Stimulated activated CD4-positive, alpha-beta T cell treated with anti-CD3 and anti-CD28 coated beads, Interleukin-4, amount 100 ng/mL, for 48 hours (primary cell): ENCODE measurements around the gene HSFX4.
"Not testable (repeated sequence)": the region's sequence is repeated elsewhere in the genome, so short reads cannot be mapped to it uniquely, and the experiment has no call there.

ENCODE experiments used
- DNase-seq, 2 donors: peaks; one replicate each; pipeline ENCODE4 v3.0.0-alpha.2; 2020; ENCODE audit warnings: low read depth in 2 of 2

HSFX4 gene

DNA sequence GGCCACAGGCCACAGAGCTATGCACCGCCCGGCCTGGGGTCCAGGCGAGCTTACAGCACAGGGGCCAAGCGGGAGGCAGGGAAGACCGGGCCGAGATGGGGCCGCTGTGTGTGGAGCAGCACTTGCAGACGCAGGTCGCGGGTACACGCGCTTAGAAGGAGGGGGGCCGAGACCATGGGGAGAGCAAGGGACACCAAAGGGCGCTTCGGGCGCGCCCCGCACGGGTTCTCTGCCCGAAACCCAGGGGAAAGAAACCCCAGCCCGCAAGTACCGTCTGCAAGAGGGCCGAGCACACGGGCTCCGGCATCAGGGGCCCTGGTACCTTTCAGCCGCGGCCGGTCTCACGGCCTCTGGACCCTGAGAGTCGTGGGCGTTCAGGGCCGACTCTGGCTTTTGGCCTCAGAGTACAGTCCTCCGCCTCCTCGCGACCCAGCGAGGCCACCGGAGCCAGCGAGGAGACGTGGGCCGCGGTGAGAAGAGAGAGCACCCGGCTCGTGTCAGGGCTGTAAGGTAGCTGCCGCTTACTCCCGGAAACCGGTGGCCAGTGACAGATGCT, 8.6 kb downstream of the HSFX4 start:
- DNase-seq = no peak

DNA sequence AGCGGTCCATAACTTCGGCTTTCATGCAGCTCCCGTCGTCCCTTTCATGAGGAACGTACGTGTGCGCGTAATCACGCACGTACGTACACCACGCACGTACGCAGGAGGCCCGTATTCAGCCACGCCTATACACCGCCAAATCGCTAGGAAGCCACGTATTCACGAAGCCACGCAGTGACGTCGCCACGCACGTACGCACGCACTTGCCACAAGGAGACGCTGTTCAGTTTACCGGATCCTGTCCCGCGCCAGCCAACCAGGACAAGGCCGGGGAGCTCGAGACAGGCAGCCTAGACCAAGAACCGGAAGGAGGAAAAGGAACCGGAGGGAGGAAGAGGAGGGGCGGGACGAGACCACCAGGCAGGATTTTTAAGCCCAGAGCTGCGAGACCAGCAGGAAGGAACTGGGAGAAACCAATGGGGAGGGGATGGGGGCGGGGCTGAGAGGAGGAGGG, 9.1 kb downstream of the HSFX4 start, which contains the start of gene EOLA2:
Gene EOLA2 (minus strand): TSS at position 65 of the 454 bp plus-strand sequence. CDS start 4,617 bp downstream, outside the sequence.
- DNase-seq = peak; percentile 77 to 83

DNA sequence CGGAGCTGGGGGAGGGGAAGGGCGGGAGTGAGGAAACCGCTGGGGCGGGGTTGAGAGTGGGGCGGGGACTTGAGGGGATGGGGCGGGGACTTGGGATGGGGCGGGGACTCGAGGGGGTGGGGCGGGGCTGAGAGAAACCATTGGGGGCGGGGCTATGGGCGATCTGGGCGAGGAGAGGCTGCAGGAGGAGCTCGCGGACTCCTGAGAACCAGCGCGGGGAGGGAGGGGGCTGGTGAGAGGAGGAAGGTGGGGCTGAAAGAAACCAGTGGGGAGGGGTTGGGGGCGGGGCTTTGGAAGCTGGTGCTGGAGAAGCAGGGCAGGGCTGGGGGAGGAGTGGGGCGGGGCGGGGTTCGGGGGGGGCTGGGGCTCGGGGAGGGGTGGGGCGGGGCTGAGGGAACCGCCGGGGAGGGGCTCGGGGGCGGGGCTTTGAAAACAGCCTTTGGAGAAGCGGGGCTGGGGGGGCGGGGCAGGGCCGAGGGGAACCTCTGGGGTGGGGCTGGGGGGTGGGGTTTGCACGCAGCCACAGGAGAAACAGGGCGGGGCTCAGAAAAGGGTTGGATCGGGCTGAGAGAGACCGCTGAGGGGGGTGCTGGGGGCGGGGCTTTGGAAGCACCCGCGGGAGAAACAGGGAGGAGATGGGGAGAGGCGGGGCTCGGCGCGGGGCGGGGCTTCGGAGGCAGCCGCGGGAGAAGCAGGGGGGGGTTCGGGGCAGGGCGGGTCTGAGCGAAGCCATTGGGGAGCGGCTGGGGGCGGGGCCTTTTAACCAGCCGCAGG, 9.7 kb downstream of the HSFX4 start:
- peak; percentile 81 to 84 for DNase-seq

DNA sequence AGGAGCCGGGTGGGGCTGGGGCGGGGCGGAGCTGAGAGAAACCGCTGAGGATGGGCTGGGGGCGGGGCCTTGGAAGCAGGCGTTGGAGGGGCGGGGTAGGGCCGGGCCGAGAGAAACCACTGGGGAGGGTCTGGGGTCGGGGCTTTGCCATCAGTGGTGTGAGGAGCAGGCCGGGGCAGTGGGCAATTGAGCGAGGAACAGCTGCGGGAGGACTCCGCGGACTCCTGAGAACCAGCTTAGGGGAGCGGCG, 10.2 kb downstream of the HSFX4 start:
- DNase-seq = no peak

DNA sequence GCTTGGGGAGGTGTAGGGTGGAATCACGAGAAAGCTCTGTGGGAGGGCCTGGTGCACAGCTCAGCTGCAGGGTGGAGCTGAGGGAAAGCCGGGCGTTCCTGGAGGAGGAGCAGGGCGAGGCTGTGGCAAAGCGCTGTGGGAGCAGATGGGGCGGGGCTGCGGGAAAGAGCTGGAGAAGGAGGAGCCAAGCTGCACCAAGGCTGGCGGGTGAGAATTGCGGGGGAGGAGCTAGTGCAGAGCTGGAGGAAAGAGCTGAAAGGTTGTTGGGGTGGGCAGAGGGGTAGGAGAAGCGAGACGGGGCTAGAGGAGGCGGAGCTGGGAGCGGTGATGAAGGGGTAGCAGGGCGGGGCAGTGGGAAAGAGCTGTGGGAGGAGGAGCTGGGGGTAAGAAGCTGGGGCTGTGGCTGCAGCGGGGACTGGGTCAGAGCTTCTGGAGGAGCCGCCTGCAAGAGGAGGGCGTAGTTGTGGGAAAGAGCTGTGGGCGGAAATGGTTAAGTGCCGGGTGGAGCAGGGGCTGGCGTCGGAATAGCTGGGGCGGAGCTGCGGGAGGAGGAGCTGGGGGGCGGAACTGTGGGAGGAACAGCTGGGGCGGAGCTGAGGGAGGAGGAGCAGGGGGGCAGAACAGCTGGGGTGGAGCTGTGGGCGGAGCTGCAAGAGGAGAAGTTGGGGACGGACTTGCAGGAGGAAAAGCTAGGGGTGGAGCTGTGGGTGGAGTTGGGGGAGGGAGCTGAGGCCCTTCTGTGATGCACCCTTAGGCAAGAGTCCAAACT, 10.7 kb downstream of the HSFX4 start:
- peak; percentile 80 to 91 for DNase-seq

DNA sequence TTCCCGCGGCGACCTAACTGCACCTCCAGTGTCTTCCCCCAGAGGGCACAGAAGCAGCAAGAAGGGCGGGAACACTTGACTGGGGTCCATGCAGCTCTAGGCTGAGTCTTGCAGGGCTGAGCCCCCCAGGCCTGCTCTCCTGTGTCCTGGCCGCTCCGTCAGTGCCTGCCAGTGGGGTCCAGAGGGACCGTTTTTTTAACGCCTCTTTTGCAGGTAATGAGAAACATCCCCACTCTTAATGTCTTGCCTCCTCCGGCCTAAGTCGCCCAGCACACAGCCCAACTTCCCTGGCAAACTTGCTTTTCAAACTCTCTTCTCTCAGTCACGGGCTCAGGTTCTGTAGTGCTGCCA, 11.3 kb downstream of the HSFX4 start:
- not testable (repeated sequence) for DNase-seq

DNA sequence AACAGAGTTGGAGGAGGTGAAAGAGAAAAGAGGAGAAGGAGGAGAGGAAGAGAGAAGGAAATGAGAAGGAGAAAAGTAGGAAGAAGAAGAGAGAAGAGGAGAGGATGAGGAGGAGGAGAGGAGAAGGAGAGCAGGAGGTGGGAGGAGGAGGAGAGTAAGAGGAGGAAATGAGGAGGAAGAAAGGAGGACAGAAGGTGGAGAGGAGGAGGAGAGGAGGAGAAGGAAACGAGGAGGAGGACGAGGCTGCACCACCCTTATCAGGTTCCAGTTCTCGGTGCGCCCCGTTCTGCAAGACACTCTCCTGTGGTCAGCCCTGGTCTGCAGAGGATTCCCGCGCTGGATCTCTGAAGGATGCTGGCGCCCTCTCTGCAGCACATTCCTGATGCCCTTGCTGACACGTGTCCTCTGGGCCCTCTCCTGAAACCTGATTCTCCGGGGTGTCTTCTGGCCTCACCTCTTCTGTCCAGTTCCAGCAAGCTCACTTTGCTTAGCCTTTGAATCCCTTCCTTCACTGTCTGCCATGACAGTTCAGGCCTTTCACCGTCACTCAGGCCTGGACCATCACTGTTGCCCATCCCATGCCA, 15.8 kb downstream of the HSFX4 start:
- DNase-seq = not testable (repeated sequence)

DNA sequence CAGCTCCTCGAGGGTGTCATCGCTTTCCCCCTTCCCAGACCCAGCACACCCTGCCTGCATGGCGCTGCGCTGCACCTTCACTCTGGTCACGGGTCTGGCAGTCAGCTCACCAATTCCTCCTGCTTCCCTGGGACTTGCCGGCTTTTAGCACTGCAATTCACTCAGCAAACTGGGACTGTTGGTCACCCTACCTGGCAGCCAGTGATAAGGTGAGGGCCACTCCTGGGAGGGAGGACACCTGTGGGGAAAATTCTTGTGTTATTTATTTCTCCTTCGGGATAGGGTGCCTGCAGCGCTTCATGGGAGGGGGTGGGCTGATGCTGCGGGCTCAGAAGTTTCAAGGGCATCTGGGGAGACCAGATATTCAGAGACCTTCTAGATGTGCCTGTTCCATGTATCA, 16.4 kb downstream of the HSFX4 start:
- not testable (repeated sequence) for DNase-seq

DNA sequence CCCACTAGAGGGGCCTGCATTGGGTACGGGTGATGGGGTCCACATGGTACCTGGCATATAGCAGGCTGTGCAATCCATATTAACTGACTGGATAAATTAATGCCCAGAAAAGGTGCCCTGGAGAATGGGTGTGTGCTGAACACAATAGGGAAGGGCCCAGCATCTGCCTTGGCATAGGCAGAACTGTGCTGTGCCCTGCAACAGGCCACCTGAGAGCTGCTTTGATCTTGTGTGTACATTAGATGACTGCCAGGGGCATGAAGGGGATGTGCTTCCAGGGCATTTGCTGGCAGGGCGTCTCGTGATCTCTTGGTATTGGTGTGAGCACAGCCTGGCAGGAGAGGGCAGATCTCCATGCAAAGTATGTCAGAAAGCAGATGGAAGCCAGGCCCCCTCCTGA, 17.6 kb downstream of the HSFX4 start:
- not testable (repeated sequence) for DNase-seq

DNA sequence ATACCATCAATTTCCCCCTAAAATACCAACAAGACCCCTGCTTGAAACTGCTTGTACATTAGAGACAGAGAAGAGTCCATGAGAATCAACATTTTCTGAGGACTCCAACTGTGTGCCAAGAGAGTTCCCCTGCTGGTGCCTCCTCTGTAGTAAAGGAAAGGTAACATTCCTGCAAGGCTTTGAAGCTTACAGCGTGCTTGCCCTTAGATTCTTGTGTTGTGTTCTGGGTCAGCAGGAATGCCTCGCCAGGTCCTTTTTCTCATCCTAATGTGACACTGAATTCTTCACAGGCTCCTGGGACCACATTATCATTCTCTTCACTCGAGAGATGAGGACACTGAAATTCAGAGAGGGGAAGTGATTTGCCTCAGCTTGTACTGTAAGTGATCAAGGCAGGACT, 18.6 kb downstream of the HSFX4 start:
- DNase-seq = no peak

DNA sequence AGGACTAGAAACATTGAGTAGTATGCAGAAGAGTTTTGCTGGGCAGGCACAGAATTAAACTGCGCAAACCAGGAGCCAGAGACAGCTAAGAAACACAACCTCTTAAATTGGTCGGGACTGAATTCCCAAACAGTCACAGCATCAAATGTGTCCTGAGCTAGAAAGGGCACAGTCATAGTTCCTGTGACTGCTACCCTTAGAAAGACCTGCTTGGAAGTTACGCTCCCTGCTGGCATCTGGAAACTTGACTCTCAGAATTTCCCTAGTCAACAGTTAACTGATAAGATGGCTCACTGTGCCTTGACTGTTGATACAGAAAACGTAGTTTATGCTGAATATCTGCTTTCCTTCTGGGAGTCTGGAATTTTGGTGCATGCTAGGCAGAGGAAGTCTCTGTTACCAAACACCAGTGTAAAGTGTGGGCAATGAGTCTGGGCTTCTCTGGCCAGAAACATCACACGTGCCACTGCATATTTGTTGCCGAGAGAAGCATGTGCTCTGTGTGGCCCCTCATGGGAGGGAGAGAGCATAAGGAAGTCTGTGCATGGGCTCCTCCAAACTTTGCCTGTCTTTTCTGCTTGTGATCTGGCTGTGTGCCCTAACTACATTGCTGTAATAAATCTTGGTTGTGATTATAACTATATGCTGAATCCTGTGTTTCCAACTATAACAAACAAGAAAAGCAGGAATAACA, 20.5 kb downstream of the HSFX4 start:
- no peak for DNase-seq

DNA sequence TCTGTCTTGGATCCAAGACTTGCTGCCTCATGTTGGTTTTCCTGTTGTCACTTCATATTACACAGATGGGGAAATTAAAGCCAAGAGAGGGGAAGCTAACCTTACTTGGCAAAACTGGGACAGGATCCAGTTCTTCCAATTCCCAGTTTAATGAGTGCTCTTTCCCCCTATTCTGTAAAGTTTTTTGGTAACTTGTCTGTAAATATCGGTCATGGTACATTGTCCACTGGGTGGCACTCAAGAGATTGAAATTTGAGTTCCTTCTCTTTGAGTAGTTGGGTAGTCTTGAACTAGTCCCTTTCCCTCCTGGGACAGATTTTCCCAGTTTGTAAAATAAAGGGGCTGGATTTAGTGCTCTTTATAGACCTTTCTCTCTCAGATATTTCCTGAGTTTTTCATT, 21.3 kb downstream of the HSFX4 start:
- no peak for DNase-seq

DNA sequence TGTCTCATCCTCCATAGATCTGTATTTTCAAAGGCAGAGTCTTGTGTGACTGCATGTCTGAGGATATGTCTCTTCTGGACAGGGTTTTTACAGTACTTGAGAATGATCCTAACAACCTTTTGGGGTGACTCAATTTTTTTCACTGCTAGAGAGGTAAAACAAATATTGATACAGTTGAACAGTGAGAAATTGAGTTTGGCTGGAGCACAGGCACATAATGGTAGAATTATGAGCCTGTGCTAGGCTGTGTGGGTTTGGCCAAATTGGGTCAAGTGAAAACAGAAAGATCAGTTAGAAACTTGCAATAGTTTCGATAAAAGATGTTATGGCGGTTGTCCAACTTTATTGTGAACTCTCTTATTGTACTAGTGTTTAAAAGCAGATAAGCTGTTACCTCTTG, 32.2 kb downstream of the HSFX4 start:
- DNase-seq = no peak

DNA sequence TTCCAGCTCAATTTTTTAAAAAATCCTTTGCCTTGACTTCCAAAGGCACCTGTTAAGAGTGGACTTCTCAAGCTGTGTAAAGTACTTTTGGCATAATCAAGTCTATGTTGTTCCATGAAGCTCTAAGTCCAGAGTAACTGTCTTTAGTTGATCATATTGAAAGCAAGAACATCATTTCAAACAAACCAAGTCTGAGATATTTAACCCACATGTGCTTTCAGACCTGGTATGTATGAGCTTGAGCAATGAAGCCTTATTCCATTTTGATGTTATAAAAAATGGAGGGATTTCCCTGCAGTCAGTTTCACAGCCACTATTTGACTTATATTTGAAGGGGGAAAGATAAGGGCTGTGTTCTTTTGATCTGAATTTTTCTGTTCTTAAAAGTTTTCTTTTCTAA, 32.6 kb downstream of the HSFX4 start:
- no peak for DNase-seq

DNA sequence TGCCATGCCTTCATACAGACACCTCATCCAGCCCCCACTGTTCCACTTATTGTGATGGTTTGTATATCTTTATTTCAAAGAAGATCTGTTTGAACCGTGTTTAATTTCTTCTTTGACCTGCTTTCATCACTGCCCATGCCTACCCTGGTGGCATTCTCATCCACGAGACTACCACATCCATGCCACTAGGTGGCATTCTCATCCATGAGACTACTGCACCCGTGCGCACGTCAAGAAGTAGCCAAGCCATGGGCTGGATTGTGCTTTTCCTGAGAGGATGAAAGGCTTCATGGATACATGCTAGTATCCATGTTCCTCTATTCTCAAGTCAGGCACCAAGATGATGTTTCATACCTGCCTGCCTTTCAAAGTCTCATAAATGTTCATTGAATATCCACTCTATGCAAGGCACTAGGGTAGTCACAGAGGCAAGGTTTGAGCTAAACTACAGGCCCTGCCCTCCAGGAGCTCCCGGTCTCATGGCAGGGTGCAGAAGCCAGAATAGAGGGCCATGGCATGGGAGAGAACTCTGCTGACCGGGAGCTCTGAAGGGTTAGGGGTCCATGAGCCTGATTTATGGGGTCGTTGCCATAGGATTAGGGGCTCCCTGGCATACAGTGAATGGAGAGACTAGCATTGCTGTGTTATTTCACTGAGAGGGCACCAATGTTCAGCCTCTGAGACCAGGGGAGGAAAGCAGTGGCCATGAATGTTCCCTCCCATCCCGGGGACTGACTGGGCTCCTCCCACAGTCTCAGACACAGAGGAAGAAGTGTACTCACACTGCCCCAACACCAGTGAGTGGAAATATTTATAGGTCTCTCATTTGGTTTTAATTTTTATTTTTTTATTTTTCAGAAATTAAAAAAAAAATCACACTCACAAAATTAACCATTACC, 33.7 kb downstream of the HSFX4 start:
- no peak for DNase-seq

DNA sequence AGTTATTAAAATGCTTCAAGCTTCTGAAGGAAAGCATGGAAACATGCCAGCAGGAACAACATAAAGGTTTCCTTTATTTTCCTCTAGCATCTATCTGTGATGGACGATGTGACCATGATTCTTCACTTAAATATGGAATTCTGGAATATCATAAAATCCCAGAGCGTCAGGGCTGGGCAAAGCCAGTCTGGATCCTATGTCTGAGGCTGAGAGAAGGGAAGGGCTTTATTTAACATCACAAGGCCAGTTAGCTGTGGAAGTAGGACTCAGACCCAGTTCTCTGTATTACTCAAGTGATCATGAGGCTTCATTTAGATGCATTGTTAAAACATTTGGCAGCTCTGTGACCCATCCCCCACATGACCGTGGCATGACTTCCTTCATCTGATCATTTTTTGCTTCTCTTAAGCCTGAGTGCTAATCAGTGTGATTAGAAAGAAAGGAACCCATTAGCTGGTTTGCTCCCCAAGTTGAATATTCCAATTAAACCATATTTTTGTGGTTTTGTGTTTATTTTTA, 49.8 kb downstream of the HSFX4 start:
- no peak for DNase-seq
